Measurements from ENCODE around the gene PCDHGA8.
A peak's percentile ranks its signal among the peaks of the same experiment; 100 is the strongest.
"Not testable (repeated sequence)": the region's sequence is repeated elsewhere in the genome, so short reads cannot be mapped to it uniquely, and the experiment has no call there.

Gene PCDHGA8

GRCh38 chr5:141392429-141393198, at the start of gene PCDHGA8:
Gene PCDHGA8, plus strand, starts transcription at chr5:141392633. Its CDS starts 181 bp downstream, at chr5:141392814.
- DNase-seq, result no peak

GRCh38 chr5:141342773-141343172, 49.7 kb upstream of the PCDHGA8 start:
- no peak for DNase-seq

- no peak for DNase-seq
Observed at GRCh38 chr5:141343242-141343952, 49.0 kb upstream of the PCDHGA8 start, which contains the start of gene PCDHGA3. Gene PCDHGA3, plus strand, starts transcription at chr5:141343829. Its CDS starts 205 bp downstream, at chr5:141344034.

GRCh38 chr5:141343953-141344463, 48.4 kb upstream of the PCDHGA8 start:
- no peak for DNase-seq

- DNase-seq, result no peak
Observed at GRCh38 chr5:141345327-141345726, 47.1 kb upstream of the PCDHGA8 start.

- DNase-seq, result not testable (repeated sequence)
Observed at GRCh38 chr5:141346017-141346416, 46.4 kb upstream of the PCDHGA8 start.

GRCh38 chr5:141349917-141350619, 42.4 kb upstream of the PCDHGA8 start, which contains the start of gene PCDHGB1:
Gene PCDHGB1, plus strand, starts transcription at chr5:141350099. Its CDS starts 162 bp downstream, at chr5:141350261.
- peak in 2 of 6 experiments; percentile 17 to 18 for DNase-seq

GRCh38 chr5:141351591-141351990, 40.8 kb upstream of the PCDHGA8 start:
- DNase-seq, result no peak

- DNase-seq, result no peak
Observed at GRCh38 chr5:141354900-141355469, 37.4 kb upstream of the PCDHGA8 start, which contains the start of gene PCDHGA4. Gene PCDHGA4, plus strand, starts transcription at chr5:141355021. Its CDS starts 87 bp downstream, at chr5:141355108.

- DNase-seq, result no peak
Observed at GRCh38 chr5:141355641-141356040, 36.8 kb upstream of the PCDHGA8 start.

GRCh38 chr5:141356133-141356532, 36.3 kb upstream of the PCDHGA8 start:
- DNase-seq, result no peak

GRCh38 chr5:141356950-141357349, 35.5 kb upstream of the PCDHGA8 start:
- no peak for DNase-seq

- no peak for DNase-seq
Observed at GRCh38 chr5:141359790-141360426, 32.5 kb upstream of the PCDHGA8 start, which contains the start of gene PCDHGB2. Gene PCDHGB2, plus strand, starts transcription at chr5:141359994. Its CDS starts 142 bp downstream, at chr5:141360136.

GRCh38 chr5:141360685-141361084, 31.7 kb upstream of the PCDHGA8 start:
- DNase-seq, result no peak

GRCh38 chr5:141362719-141363118, 29.7 kb upstream of the PCDHGA8 start:
- no peak for DNase-seq

- DNase-seq, result no peak
Observed at GRCh38 chr5:141363952-141364660, 28.3 kb upstream of the PCDHGA8 start, which contains the start of gene PCDHGA5. Gene PCDHGA5, plus strand, starts transcription at chr5:141364162. Its CDS starts 169 bp downstream, at chr5:141364331.

- DNase-seq, result no peak
Observed at GRCh38 chr5:141366016-141366896, 26.2 kb upstream of the PCDHGA8 start.

GRCh38 chr5:141369994-141370848, 22.2 kb upstream of the PCDHGA8 start, which contains the start of gene PCDHGB3:
Gene PCDHGB3, plus strand, starts transcription at chr5:141370242. Its CDS starts 153 bp downstream, at chr5:141370395.
- DNase-seq, result peak in 3 of 6 experiments; percentile 15 to 31 (median 21)
